GM18498 (cell line): ENCODE measurements around the gene GMDS.

ENCODE experiments used
- ATAC-seq: cut with Tn5 transposase; IDR thresholded peaks from one replicate; pipeline ENCODE4 v1.9.1; 2021; ENCODE audit warnings: mild to moderate bottlenecking, moderate library complexity; ENCODE audit not compliant: unreplicated experiment

The GMDS gene

DNA sequence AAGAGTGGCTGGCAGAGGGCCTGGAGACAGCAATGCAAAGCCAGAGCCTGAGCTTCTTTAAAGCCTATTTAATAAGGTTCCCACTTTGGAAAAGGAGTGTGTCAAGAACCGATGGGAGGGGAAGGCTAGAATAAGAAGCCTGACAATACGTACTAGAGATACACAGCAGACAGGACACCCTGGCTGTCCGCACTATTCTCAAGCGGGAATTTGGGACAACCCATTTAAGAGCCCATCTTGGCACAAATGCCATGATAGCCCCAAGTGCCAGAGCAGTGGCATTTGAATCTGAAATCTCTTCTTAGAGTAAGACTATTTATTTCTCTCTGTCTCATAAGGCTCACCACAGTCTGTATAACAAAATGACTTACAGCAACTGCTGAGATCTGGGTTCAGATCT lies 3.1 kb downstream of the GMDS start:
- ATAC-seq = no peak

- ATAC-seq = no peak
These were observed 4.4 kb downstream of the GMDS start for GRCh38 chr6:2240961-2241360.

- ATAC-seq = no peak
These were observed 8.4 kb downstream of the GMDS start for GRCh38 chr6:2237001-2237400.

GRCh38 chr6:2235777-2236495 lies 9.5 kb downstream of the GMDS start:
- no peak for ATAC-seq

- peak; percentile 55 for ATAC-seq
These were observed 13.0 kb downstream of the GMDS start for GRCh38 chr6:2232445-2232844.

GRCh38 chr6:2231438-2231837 lies 14.0 kb downstream of the GMDS start:
- ATAC-seq = no peak

DNA sequence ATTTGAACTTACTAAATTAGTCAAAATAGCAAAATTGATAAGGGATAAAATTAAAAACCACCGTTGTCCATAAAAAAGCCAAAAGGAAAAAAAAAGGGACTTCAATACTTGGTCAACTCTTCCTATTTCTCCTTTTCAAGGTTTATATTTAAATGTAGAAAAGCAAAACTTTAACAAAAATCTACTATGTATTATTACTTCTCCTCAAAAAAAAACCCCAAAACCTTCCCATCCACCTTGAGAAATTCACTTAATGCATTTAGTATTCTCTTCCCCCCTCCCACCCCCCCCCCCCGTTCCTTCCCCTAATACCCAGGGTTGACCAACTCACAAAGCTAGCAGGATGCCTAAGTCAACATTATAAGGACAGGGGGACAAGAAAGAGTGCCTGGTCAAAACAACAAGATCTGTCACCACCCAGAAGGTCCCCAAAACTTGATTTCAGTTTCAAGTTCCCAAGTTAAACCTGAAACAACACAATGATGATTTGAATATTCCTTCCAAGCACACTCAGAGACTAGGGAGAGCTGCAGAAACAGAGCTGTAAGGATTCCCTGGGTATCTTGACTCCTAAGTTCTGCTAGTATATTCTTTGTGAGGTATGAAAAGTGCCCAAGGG lies 14.6 kb downstream of the GMDS start:
- no peak for ATAC-seq

- ATAC-seq = no peak
These were observed 15.7 kb downstream of the GMDS start for GRCh38 chr6:2229742-2230141.

DNA sequence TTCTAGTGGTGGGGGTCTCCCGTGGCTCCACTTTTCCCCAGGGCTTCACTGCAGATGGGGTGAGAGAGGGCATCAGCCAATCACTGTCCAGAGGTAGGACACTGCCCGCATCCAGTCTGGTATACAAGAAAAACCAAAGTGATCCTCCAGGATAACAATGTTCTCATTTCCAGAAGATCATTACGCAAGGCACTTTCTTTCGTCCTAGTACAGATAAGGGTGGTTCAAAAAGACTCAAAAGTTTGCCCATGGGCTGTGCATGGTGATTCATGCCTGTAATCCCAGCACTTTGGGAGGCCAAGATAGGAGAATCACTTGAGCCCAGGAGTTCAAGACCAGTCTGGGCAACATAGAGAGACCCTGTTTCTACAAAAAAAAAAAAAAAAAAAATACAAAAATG lies 16.4 kb downstream of the GMDS start:
- ATAC-seq = no peak

GRCh38 chr6:2228392-2228791 lies 17.0 kb downstream of the GMDS start:
- ATAC-seq = no peak

DNA sequence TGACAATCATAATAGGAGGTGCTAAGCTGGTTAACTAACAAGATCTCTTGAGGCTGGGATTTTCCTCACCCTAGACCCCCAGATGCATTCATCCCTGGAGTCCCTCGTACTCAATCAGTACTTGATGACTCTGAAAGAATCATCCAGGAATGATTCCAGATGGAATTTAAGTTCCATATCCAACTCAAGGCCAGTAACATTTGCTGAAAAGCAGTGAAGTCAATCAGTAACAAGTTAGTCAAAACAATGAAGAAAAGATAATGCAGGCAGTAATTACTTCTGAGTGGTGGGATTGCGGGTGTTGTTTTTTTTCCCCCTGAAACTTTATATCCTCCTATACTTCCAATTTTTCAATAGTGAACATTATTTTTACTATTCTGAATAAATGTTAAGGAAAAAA lies 18.6 kb downstream of the GMDS start:
- ATAC-seq = no peak

- ATAC-seq = no peak
These were observed 19.7 kb downstream of the GMDS start for GRCh38 chr6:2225422-2226392.

DNA sequence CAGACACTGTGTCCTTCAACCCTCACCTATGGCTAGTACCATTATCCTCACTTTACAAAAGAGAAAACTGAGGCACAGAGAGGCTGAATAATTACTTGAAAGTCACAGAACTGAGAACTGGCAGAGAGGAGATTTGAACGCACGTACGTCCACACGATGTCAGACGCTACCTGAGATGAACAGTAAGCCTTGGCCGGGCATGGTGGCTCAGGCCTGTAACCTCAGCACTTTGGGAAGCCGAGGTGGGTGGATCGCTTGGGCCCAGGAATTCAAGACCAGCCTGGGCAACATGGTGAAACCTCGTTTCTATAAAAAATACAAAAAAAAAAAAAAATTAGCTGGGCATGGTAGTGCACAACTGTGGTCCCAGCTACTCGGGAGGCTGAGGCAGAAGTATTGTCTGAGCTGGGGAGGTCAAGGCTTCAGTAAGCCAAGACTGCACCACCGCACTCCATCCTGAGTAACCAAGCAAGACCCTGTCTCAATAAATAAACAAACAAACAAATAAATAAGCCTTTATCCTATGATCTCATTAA lies 20.5 kb downstream of the GMDS start:
- ATAC-seq = no peak

GRCh38 chr6:2222275-2222842 lies 23.0 kb downstream of the GMDS start:
- ATAC-seq = peak; percentile 30

DNA sequence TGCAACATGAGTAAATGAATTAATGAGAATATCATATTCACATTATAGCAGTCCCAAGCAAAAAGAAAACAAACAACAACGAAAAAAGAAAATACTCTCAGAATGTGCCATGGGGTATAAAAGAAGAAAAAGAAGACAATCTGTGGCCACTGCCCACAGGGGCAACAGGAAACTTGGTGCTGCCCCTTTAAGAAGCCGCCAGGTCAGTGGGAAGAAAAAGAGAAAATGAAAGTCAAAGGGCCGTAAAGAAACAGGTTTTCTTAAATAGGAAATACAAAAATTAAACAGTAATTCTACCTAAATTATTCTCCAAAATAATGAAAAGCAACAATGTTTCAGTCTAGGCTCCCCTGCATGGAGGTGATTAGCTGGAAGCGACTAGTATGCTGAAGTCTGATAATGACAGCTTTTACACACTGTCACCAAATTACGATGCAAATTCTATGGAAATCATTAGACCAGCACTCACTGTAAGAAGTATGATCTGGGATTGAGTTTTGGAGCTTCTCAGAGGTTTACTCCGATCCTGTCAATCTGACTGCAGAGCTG lies 23.6 kb downstream of the GMDS start:
- ATAC-seq = peak; percentile 63

DNA sequence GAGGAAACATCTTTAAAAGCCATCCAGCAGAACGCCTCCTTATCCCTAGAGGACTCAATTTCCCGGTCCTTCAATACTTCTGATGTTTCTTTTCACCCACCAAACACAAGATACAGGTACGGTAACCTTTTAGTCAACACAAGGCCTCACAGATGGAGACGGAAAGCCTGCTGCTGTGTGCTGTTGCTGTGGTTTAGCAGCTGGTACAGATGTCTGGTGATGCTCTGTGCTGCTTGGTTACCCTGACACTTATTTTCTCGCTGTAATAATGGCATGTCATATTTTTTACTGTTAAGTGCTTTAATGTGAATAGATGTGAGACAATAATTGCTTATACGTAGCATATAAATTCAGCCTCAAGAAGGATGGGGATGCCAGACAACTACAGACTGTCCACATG lies 25.3 kb downstream of the GMDS start:
- no peak for ATAC-seq

DNA sequence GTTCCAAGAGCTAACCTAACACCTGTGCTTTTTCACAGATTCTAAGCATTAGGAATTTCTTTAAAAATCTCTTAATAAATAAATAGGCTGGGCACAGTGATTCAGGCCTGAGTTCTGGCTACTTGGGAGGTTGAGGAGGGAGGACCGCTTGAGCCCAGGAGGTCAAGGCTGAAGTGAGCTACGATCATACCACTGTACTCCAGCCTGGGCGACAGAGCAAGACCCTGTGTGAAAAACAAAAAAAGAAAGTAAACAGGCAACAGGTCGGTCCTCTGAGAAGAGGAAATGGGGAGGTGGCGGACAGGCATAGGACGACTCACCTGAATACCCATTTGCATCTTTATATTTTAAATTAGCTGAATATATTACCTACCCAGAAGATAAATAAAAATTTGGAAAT lies 26.5 kb downstream of the GMDS start:
- ATAC-seq = no peak

DNA sequence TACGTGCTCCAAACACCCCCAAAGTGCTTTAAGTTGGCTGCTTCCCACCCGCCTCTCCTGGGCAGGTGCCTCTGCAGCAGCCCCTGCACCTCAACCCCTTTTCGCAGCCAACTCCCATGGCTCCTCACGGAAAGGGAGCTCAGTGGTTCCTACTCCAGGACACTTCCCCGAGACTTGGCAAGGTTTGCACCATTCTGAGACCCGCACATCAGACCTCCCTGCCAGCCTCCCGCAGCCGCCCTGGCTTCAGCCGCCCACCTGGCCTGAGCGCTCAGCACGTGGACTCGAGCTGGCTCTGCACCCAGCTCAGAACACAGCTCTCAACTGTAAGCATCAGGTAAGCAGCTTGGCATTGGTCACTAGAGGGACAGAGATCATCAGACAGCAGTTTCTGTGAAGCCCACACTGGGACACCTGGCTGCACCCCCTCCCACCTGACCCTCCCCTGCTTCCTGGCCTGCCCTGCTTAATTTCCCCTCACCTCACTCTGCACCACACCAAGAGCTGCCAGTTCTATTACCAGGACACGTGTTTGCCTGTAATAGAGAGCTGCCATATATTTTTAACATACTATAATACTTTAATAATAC lies 28.5 kb downstream of the GMDS start:
- ATAC-seq = no peak

- no peak for ATAC-seq
These were observed 30.1 kb downstream of the GMDS start for GRCh38 chr6:2215342-2215741.

GRCh38 chr6:2213086-2213485 lies 32.3 kb downstream of the GMDS start:
- ATAC-seq = no peak
